22Rv1 (cell line): ENCODE results near the gene ATF1.

Experiments used
- CTCF ChIP-seq: fragments of 450-650 bp; IDR thresholded peaks from 2 replicates; pipeline ENCODE4 v1.5.1; 2017; ENCODE audit warnings: mild to moderate bottlenecking
- ZFX ChIP-seq: fragments of 450-650 bp; IDR thresholded peaks from 2 replicates; pipeline ENCODE4 v1.6.1; 2017; ENCODE audit warnings: antibody characterized with exemption, borderline replicate concordance

DNA sequence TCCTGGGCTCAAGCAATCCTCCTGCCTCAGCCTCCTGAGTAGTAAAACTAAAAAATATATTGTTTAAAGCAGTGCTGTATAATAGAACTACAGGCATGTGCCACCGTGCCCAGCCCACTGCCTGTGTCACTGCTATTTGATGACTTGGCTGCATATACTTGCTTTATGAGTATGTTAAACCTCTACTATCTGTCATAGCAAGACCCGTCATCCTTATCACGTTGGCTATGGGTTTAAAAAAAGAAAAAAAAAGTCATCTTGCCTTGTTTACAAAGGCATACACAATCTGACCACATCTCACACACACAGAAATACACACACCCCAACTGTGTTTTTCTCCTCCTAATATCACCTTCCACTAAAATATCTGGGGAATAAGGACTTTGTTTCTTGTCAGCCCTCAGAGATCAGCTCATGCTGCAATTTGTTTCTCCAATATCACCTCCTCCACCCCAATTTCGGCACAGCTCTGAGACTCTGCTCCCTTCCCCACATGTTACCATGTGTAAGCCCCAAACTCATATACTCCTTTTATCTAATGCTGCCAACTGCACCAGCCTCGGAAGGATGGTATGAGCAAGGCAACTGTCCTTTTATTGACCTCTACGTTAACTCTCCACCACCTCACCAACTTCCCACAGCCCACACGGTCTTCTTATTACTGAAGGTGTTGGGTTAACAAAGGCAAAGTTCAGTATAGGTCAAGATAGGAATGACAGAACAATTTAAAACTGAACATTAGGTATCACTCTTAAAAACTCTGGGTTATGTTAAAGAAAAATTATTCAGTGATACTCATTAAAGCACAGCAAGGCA lies 78.0 kb downstream of the ATF1 start:
- TF ChIP-seq ZFX = no peak
- no peak for TF ChIP-seq CTCF
